ENCODE results near the gene HERC3.

Gene HERC3

GRCh38 chr4:88591787-88592599 is at the start of gene HERC3:
TSS of gene HERC3 (plus strand) at chr4:88592480. CDS start at chr4:88605824, 13,344 bp downstream.
- DNase-seq = peak; percentile 46

DNA sequence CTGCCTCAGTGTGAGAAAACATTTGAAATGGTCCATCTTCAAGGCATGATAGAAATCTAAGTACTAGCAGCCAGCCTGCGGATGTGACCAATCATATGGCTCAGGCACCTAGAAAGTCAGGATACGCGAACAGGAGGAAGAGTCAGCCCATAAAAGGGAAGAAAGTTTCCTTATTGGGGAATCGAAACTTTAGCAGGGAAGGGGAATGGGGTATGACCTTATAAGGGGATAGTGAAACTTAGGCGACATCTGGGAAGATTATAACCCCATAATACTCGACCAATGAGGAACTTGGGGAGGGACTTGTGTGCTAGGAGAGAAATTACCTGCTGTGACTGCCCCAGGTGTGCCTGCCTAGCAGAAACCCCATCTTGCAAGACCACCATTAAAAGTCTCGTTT is 42.5 kb upstream of the HERC3 start:
- no peak for DNase-seq

DNA sequence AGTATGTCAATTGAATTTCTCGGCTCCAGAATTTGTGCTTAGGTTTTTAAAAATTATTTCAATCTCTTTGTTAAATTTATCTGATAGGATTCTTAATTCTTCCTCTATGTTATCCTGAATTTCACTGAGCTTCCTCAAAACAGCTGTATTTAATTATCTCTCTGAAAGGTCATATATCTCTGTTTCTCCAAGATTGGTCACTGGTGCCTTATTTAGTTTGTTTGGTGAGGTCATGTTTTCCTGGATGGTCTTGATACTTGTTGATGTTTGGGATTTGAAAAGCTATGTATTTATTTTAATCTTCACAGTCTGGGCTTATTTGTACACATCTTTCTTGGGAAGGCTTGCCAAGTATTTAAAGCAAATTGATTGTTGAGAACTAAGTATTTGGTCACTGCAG is 24.7 kb upstream of the HERC3 start:
- no peak for DNase-seq

DNA sequence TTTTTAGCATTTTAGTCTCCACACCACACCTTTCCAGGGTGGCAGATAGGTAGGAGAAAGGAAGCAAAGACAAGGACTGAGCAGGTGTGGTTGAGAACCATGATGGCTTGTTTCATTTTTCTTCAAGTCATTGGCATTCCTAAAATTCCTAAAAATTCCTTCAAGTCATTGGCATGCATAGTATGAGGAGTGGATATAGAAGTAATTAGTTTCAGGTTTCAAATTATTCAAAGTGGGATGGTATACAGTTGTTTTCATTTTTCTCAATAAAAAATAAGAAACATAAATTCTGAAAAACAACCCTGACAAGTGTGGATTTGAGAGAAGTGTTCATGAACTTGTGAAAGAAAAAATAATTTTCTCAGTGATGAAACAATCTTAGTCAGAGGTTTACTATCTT is 22.3 kb upstream of the HERC3 start:
- no peak for DNase-seq

GRCh38 chr4:88573276-88573980 is 18.9 kb upstream of the HERC3 start:
- DNase-seq = no peak

GRCh38 chr4:88573995-88574394 is 18.3 kb upstream of the HERC3 start:
- no peak for DNase-seq

GRCh38 chr4:88575186-88575585 is 17.1 kb upstream of the HERC3 start:
- DNase-seq = no peak

DNA sequence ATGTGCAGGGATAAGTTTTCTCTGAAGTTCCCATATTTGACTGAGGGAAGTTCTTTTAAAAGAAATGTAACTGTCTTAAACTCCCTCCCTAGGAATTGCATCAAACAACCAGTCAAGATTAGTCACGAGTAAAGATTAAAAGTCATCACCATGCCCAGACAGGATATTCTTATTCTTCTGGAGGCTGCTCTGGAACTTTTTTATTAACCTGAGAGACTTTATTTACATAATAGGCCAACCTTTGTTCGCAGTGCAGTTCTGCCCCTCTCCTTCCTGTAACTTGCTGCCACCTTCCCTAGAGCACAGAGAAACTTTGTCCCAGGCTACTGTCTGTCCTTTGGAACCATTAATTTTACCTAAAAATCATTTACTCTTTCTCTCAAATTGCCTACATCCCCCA is 9.8 kb upstream of the HERC3 start:
- no peak for DNase-seq

DNA sequence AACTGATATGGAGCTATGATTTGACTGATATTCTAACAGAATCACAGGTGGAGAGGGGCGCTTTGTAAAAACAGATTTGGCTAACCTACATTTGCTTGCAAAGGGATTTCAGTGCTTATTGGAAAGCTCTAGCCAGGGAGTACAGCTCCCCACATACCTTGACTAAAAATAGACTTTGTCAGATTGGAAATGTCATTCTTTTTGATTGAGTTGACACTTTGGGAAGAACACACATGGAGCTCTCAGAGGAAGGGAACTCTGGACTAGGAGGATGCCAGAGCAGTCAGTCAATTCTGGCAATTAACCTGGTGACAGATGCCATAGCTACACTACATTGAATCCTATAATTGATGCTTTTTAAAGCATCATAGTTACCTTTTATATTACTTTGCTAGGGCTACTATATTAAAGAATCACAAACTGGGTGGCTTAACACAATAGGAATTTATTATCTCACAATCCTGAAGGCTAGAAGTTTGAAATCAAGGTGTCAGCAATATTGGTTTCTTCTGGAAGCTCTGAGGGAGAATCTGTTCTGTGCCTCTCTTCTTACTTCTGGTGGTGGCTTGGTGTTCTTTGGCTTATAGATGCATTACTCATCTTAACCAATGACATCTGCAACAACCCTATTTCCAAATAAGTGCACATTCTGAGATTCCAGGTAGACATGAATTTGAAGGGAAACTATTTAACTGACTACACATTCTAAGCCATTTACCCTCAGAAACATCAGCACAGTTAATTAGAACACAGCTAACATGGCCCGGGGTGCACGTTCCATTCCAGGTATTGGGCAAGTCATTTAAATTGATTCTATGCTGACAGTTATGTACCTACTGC is 8.4 kb upstream of the HERC3 start:
- no peak for DNase-seq

- DNase-seq = no peak
Measured at GRCh38 chr4:88584471-88584900, 7.8 kb upstream of the HERC3 start.

DNA sequence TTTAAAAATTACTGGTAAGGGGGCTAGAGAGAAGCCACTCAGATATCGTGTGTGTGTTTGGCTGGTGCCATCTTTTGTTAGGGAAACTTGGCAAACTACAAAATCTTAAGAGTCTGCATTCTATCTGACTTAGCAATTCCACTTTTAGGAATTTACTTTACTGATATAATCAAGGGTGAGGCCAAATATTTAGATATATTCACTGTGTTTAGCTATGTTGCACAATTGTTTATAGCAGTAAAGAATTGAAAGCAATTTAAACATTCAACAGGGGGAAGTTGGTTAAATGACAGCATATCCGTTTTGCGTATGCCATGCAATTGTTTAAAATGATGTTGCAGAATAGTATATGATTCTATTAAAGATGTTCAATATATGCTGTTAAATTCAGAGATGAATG is 6.4 kb upstream of the HERC3 start:
- DNase-seq = no peak

GRCh38 chr4:88587306-88587705 is 5.0 kb upstream of the HERC3 start:
- DNase-seq = no peak

DNA sequence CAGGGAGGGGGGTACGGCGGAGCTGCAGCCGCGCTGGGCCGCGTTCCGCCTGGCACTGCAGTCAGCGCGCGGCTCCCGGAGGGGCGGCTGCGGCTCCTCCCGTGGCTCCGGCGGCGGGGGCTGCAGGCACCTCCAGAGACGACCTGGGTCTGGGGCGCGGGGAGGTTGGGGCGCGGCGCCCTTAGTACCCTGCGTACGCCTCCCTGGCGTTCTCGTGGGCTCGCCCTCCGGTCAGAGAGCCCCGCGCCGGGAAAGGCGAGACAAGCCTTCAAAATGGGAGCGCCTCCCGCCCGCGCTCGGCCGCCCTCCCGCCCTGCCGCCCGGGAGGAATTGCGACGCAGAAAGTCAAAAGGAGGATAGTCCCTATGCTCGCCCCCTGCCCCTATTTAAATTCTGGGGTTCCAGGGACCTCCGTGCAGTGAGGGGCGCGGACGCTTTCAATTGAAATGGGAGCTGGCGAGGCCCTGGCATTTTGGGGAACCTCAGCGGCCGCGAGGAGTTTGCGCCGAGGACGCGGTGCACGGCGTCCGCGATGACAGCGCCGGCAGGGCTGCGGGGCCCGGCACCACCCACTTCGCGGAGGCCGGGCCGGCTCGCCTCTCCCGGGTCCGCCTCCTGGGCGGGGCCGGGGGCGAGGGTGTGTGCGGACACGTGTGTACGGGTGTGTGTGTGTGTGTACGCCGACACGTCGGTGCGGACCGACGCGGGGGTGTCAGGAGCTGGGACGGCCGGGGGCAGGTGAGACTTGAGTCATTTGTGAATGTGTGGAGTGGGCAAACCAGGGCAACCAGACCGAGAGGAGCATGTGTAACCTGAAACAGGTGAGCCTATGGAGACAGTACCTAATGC is 544 bp downstream of the HERC3 start:
- no peak for DNase-seq

DNA sequence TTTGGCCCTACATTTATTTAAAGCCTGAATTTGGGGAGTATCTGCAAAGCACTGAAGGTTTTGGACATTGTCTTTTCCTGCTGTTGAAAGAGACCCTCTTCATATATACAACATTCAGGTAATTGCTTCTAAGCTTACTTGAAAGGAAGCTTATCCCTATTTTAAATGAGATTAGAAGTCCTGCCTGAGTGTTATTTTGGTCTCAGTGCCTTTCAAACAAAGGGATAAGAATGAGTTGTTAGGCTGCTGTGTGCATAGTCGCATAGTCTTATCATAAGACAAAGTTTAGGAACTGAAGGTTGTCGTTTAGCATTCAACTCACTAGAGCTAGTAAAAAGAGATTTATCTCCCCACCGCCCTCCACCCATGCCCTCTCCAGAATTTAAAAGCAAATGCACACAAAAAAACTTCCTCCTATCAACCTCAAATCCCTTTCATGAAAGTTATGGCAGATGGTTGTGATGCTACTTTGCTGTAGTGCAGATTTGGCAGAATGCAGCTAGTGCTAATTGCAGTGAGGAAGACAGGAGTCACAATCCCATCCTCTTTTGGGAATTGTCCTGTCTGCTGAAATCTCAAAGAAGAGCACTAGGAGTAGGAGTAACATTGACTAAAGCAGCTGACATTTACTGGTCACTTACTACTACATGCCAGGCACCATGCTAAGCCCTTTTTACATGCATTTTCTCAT is 5.8 kb downstream of the HERC3 start:
- no peak for DNase-seq

DNA sequence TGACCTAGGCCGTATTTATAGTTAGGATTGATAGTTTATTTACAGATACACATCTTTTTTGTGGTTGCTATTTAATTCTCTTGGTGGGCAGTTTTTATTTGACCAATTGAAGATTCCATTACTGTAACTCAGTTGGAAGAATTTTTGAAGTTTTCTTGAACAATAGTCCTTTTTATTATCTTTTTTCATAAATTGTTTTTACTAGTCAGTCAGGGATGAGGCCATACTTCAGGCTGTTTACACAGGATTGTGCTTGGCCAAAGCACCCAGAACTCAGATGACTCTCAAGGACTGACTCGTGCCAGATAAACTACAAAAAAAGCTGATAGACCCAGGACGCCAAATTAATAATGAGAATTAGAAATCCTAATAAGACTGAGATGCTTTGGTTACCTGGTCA is 7.0 kb downstream of the HERC3 start:
- DNase-seq = no peak

DNA sequence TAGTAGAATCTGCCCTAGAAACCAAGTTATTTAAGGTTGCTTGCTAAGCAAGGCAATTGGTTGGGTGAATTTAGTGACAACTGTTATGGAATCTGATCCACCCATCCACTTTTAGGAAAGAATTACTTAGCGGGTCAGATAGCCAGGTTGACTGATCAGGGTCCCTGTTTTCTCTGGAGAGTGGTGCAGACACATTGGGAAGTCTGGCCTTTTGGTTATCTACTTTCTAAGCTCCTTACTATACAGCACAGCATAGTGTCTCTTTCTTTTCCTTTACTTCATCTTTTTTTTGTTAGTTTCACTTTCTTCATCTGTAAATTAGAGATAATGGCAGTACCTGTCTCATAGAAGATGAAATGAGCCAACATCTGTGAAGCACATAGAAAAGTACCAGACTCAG is 7.4 kb downstream of the HERC3 start:
- no peak for DNase-seq

DNA sequence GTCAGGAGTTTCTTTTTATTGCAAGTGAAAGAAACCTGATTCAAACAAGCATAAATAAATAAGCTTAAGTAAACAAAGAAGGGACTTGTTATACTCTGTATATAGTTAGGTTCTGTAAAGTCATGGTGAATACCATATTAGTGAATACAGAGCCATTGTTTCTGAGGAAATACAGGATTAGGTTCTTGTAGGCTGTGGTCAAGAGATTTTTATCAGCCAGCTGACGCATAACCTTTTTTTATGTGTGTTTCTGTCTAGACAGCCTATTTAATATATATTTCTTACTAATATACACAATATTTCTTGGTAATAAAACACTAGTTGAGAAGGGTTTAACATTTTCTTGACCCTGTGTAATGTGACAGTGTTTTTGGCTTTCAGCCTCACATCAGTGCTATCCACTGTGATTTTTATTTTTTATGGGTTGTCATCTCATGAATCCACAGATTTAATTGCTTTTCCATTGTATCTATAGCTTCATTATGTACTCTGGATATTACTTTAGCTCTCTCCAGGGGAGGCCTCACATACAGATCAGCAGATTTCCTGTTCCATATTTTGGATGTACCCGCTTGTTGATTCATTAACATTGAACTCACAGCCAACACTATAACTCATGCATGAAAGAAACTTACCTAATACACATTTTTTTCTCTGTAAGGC is 8.0 kb downstream of the HERC3 start:
- no peak for DNase-seq

- no peak for DNase-seq
Measured at GRCh38 chr4:88604978-88605678, 12.8 kb downstream of the HERC3 start.

DNA sequence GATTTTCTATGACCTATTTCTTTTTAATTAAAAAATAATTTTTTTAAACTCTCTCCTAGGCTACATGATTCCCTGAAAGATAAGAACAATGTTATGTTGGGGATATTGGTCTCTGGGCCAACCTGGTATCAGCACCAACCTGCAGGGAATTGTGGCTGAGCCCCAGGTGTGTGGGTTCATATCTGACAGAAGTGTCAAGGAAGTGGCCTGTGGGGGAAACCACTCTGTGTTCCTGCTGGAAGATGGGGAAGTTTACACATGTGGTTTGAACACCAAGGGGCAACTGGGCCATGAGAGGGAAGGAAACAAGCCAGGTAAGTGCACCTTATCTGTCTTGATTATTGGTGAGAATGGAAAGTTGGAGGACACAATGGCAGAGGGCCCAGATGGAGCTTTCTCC is 13.5 kb downstream of the HERC3 start:
- no peak for DNase-seq

DNA sequence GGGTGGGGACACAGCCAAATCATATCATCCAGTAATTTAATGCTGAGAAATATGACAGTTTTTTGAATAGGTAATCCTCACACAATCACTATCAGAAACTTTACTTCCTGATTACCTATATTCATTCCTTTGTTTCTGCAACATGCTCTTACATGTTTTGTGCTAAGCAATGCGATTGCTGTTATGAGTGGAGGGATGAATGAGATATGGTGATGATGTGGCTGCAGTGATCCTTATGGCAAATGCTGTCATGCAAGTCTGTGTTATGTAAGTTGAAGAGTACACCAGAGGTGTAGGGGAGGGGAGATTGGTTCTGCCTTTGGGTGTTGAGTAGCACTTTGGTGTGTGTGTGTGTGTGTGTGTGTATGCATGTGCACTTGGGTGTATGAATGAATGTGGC is 14.6 kb downstream of the HERC3 start:
- no peak for DNase-seq

- DNase-seq = no peak
Measured at GRCh38 chr4:88609387-88609786, 17.1 kb downstream of the HERC3 start.
